ENCODE data around the gene FCAMR. TPM values are rescaled to one million over a fixed set of nuclear protein-coding genes. Genes with fewer than 3 reads are reported as not detected.

FCAMR gene
- total RNA-seq, 3 donors from 2014 or later: 0.41 to 0.98 (median 0.84) TPM

DNA sequence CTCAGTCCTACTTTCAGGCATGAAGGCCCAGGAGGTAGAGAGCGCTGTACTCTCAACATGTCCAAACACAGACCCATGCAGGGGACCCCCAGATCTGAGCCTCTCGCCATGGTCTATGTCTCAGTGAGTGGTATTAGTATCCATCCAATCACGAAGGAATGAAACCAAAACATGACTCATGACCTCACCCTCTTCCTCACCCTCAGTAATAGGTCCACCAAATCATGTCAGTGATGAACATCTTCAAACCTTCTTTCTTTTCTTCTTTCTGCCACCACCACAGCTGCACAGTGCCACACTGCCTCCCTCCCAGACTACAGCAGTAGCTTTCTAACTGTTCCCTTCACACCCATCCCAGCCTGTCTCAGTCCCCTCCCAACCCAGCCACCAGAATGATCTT lies 45.5 kb upstream of the FCAMR start:
- Histone ChIP-seq H3K4me1 (ENCODE audit: low read depth) (peaks cover 8% of the 10 kb centered on the region), H3K4me3 (no peak overlapping the region), H3K36me3 (ENCODE audit: low read depth) (no peaks in the 10 kb centered on the region), H3K9me3 (no peaks in the 10 kb centered on the region)
- TF ChIP-seq, protein P1, sequence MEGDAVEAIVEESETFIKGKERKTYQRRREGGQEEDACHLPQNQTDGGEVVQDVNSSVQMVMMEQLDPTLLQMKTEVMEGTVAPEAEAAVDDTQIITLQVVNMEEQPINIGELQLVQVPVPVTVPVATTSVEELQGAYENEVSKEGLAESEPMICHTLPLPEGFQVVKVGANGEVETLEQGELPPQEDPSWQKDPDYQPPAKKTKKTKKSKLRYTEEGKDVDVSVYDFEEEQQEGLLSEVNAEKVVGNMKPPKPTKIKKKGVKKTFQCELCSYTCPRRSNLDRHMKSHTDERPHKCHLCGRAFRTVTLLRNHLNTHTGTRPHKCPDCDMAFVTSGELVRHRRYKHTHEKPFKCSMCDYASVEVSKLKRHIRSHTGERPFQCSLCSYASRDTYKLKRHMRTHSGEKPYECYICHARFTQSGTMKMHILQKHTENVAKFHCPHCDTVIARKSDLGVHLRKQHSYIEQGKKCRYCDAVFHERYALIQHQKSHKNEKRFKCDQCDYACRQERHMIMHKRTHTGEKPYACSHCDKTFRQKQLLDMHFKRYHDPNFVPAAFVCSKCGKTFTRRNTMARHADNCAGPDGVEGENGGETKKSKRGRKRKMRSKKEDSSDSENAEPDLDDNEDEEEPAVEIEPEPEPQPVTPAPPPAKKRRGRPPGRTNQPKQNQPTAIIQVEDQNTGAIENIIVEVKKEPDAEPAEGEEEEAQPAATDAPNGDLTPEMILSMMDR (IDR thresholded peaks at IDR 0.05): no peak
- DNase-seq (no peak), ATAC-seq (no peak)
- intact Hi-C loops (cut with DNase I, micrococcal nuclease): no loop called here

DNA sequence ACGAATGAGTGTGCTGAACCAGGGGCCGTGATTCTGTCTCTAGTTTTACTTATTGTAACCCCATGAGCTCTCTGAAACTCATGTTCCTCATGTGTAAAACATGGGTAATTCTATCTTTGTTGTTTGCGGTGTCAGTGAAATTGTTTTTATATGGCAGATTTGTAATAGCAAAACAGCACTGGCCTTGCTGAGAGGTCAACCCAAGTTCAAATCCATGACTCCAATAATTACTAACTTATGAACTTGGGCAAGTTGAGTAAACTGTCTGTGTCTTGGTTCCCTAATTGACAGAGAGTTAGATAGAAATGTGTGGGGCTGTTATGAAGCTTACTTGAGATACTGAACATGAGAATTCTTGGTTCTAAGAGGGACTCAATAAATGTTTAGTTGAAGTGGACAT lies 44.5 kb upstream of the FCAMR start:
- Histone ChIP-seq H3K36me3 (ENCODE audit: low read depth) (no peaks in the 10 kb centered on the region), H3K9me3 (no peaks in the 10 kb centered on the region), H3K4me3 (no peak overlapping the region), H3K4me1 (ENCODE audit: low read depth) (peaks cover 9% of the 10 kb centered on the region)
- TF ChIP-seq, protein P1 (IDR thresholded peaks at IDR 0.05): no peak
- DNase-seq (no peak), ATAC-seq (no peak)
- intact Hi-C loops (cut with DNase I, micrococcal nuclease): no loop called here

DNA sequence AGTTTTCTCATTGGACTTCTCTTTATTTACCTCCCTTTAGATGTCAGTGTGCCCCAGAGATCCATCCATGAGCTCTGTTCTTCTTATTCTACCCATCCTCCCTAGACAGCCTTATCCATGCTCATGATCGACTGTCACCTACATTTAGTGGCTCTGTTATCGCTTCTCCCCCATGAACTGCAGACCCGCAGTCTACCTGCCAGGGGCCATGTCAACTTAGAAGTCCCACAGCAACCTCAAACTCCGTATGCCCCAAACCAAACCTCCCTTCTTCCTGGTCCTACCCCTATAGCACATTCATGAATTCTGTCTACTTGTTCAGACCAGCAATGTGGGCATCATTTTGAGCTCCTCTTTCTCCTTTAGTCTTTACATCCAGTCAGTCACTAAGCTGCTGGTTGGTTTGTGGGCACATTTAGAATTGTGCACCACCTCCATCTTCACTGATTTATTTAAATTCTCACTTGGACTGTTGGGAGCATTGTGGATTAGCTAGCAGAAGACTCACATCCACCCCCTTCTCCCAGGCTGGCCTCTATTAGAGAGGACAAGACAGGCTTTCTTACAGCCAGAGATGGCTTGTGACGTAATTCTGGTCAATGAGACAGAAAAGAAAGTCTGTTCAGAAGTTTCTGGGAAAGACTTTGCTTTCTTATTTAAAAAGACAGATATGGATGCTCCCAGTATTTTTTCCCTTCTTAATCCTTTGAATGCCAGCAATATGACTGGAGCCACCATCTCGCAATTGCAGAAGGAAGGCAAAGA lies 43.2 kb upstream of the FCAMR start:
- intact Hi-C loops (cut with DNase I, micrococcal nuclease): no loop called here
- ATAC-seq: no peak

DNA sequence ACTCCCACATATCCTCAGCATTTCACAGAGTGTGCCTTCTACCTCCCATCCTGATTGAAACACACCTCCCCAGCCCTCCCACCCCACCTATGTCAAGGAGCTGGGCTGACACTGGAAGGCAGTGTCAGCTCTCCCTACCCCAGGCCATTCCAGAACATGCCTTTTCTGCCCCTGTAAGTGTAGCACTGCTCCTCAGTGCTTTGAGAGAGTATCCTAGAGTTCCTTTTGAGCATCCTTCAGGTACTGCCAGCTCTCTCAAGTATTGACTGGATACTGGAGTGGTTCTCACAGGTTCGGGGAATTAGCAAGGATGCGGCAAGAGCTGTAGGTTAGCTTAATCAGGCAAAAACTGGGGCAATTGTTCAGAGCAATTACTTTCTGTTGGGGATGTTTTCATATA lies 40.5 kb upstream of the FCAMR start:
- intact Hi-C loops (cut with DNase I, micrococcal nuclease): no loop called here

More for the DNA sequence above, 43.2 kb upstream of the FCAMR start:
- Histone ChIP-seq H3K4me3 (no peak overlapping the region), H3K4me1 (ENCODE audit: low read depth) (peaks cover 16% of the 10 kb centered on the region), H3K9me3 (no peaks in the 10 kb centered on the region), H3K36me3 (ENCODE audit: low read depth) (no peaks in the 10 kb centered on the region)
- no peak for DNase-seq
- TF ChIP-seq, protein P1 (IDR thresholded peaks at IDR 0.05): no peak

DNA sequence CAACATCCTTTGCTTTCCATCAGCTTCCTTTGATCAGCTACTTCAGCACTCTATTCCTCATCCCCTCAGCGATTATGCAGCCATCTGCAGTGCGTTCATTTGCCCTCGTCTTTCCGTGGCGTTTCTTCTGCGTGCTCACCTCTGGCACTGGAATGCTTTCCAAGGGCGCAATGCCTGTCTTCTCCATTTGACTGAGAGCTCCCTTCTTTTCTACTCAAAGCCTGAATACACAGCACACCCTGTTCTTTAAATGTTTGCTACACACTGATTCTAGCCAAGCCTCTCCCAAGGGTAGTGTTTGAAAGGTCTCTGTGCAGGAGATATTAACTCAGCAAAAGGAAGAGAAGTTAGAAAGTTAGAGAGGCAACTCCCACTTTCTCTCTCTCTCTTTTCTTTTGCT lies 39.7 kb upstream of the FCAMR start:
- no peaks in the 10 kb centered on the region for H3K36me3 ChIP-seq (ENCODE audit: low read depth)
- TF ChIP-seq, protein P1 (IDR thresholded peaks at IDR 0.05): no peak
- H3K4me1 ChIP-seq (ENCODE audit: low read depth): peaks cover 16% of the 10 kb centered on the region
- ATAC-seq (peak; percentile 62), DNase-seq (no peak)
- H3K4me3 ChIP-seq: no peak overlapping the region
- no peaks in the 10 kb centered on the region for H3K9me3 ChIP-seq
- intact Hi-C loops (cut with DNase I, micrococcal nuclease): no loop called here

More for the DNA sequence above, 40.5 kb upstream of the FCAMR start:
- DNase-seq (no peak), ATAC-seq (no peak)
- H3K4me3 ChIP-seq: no peak overlapping the region
- no peaks in the 10 kb centered on the region for H3K9me3 ChIP-seq
- H3K36me3 ChIP-seq (ENCODE audit: low read depth): no peaks in the 10 kb centered on the region
- peaks cover 16% of the 10 kb centered on the region for H3K4me1 ChIP-seq (ENCODE audit: low read depth)
- TF ChIP-seq, protein P1 (IDR thresholded peaks at IDR 0.05): no peak
